NCI-H2227 treated with DMSO at 0.1 percent for 48 hours (cell line): ENCODE data around the gene ARMC7.

Experiments used
- DNase-seq: peaks from one replicate; lab custom pipeline; 2025; lab: John Stamatoyannopoulos, UW

Gene ARMC7

GRCh38 chr17:75078284-75079022, 31.3 kb upstream of the ARMC7 start:
- DNase-seq, result no peak

- no peak for DNase-seq
Measured at GRCh38 chr17:75079023-75079373, 30.8 kb upstream of the ARMC7 start.

GRCh38 chr17:75081611-75082540, 27.9 kb upstream of the ARMC7 start:
- DNase-seq, result no peak

- no peak for DNase-seq
Measured at GRCh38 chr17:75082683-75083082, 27.1 kb upstream of the ARMC7 start.

- no peak for DNase-seq
Measured at GRCh38 chr17:75084039-75084660, 25.6 kb upstream of the ARMC7 start.

- no peak for DNase-seq
Measured at GRCh38 chr17:75086496-75087181, 23.1 kb upstream of the ARMC7 start.

GRCh38 chr17:75087182-75087557, 22.6 kb upstream of the ARMC7 start:
- DNase-seq, result no peak

GRCh38 chr17:75087558-75088453, 22.0 kb upstream of the ARMC7 start, which contains the start of gene SLC16A5:
Gene SLC16A5 (plus strand): TSS chr17:75087954. CDS start chr17:75093637, 5,683 bp downstream.
- no peak for DNase-seq

GRCh38 chr17:75088465-75089417, 21.0 kb upstream of the ARMC7 start:
- DNase-seq, result no peak

GRCh38 chr17:75090871-75091854, 18.6 kb upstream of the ARMC7 start:
- no peak for DNase-seq

- DNase-seq, result no peak
Measured at GRCh38 chr17:75091855-75092327, 17.9 kb upstream of the ARMC7 start.

- no peak for DNase-seq
Measured at GRCh38 chr17:75093548-75094158, 16.1 kb upstream of the ARMC7 start.

GRCh38 chr17:75094871-75095399, 14.8 kb upstream of the ARMC7 start:
- no peak for DNase-seq

GRCh38 chr17:75096082-75096625, 13.6 kb upstream of the ARMC7 start:
- DNase-seq, result no peak

- DNase-seq, result no peak
Measured at GRCh38 chr17:75097865-75098264, 11.9 kb upstream of the ARMC7 start.

GRCh38 chr17:75098861-75099260, 10.9 kb upstream of the ARMC7 start:
- DNase-seq, result no peak

GRCh38 chr17:75099881-75100595, 9.7 kb upstream of the ARMC7 start:
- no peak for DNase-seq
